NCI-H2107 treated with DMSO at 0.1 percent for 48 hours (cell line): Measurements from ENCODE around the gene CMTM5.
"Not testable (repeated sequence)": the region's sequence is repeated elsewhere in the genome, so short reads cannot be mapped to it uniquely, and the experiment has no call there.

Experiments
- DNase-seq: peaks from one replicate; lab custom pipeline; 2025; ENCODE audit not compliant: unreplicated experiment; lab: John Stamatoyannopoulos, UW

The CMTM5 gene

DNA sequence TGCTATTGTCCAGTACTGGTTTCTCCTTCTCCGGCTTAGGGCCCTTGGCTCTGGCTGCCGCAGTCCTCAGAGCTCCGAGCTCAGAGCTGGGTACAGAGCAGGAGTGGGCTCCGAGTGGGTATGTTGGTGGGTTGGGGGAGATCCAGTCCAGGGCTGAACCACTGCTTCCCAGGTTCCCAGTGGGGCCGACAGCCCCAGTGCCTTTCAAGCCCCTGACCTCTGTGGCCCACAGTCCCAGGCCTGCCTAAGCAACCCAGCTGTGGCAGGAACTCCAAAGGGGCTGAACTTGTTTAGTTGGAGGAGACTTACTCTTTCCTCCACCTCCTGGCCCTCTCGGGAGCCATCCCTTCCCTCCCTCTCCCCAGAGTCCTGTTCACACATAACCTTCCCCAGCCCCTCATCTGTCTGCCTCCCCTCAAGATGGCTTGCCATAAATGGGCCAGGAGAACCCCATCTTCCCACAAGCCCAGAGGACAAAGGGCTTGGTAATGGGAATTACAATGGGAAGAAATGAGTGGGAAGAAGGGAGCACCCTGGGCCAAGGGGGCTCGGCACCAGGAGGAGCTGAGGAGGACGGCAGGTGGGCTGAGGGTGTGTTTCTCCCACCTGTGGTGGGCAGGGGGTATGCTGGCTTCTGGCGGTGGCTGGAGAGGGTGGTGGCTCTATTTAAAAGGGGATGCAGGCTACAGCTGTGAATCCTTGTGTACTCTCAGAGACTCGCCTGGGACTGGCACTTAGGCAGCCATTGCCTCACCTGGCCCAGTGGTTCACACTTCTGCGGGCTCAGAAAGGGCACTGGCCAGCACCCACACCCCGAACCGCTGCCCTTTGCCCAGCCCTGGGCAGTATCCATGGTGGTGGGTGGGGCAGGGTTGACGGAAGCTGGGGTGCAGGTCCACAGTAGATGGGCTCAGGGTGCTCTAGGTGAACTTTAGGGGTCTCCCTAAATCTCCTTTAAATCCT is 35.0 kb downstream of the CMTM5 start:
- DNase-seq, result no peak

DNA sequence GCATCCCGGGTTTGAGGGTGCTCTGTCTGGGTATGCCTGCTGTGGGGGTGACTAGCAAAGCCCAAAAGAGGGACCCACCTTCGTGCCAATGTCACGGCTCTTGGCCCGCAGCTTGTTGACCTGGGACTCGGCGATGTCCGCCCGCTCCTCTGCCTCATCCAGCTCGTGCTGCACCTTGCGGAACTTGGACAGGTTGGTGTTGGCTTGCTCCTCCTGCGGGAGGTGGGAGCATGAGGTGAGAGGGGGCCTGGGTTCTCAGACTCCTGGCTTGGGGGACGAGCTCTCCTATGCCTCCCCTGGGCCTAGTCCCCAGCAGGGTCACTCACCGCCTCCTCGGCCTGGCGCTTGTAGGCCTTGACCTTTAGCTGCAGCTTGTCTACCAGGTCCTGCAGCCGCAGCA is 36.8 kb downstream of the CMTM5 start:
- DNase-seq, result no peak

DNA sequence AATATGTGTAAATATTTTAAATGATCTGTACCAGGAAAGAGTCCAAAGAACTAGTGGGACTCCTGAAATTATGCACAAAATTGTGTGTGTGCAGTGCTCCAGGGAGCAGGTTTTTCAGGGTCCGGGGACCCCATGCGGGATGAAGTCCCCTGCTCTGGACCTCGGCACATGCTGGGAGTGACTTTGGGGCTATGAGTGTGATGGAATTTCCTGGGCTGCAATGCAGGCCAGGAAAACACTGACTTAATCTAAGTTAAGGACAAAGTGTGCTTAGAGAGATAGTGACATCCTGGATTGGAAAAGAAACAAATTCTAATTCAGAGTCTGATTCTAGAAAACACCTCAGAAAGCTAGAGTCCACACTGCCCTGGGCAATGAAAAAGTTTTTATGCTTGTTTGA is 37.4 kb downstream of the CMTM5 start:
- no peak for DNase-seq

DNA sequence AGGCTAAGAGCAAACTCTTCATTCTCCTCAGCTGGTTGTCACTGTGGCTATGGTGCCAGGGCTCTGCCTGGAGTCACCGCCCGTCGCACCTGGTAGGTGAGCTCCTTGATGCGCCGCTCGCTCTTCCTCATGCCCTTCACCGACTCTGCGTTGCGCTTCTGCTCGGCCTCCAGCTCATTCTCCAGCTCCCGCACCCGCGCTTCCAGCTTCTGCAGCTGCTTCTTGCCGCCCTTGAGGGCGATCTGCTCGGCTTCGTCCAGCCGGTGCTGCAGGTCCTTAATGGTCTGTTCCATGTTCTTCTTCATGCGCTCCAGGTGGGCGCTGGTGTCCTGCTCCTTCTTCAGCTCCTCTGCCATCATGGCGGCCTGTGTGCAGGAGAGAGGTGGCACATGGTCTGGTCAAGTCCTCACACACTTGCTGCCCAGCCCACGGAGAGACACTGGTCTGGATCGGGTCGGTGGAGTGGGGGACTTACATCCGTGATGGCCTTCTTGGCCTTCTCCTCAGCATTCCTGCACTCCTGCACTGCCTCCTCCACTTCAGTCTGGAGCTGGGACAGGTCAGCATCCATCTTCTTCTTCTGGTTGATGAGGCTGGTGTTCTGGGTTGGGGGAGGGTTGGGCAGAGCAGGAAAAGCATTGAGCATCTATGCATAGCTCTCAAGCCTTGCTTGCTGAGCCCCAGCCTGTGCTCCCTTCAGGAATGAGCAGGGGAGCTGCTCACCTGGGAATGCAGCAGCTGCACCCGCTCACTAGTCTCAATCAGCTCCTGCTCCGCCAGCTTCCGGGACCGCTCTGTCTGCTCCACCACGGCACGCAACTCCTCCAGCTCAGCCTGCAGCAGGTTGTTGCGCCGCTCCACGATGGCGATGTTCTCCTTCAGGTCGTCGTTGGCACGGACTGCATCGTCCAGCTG is 38.3 kb downstream of the CMTM5 start:
- DNase-seq, result no peak

DNA sequence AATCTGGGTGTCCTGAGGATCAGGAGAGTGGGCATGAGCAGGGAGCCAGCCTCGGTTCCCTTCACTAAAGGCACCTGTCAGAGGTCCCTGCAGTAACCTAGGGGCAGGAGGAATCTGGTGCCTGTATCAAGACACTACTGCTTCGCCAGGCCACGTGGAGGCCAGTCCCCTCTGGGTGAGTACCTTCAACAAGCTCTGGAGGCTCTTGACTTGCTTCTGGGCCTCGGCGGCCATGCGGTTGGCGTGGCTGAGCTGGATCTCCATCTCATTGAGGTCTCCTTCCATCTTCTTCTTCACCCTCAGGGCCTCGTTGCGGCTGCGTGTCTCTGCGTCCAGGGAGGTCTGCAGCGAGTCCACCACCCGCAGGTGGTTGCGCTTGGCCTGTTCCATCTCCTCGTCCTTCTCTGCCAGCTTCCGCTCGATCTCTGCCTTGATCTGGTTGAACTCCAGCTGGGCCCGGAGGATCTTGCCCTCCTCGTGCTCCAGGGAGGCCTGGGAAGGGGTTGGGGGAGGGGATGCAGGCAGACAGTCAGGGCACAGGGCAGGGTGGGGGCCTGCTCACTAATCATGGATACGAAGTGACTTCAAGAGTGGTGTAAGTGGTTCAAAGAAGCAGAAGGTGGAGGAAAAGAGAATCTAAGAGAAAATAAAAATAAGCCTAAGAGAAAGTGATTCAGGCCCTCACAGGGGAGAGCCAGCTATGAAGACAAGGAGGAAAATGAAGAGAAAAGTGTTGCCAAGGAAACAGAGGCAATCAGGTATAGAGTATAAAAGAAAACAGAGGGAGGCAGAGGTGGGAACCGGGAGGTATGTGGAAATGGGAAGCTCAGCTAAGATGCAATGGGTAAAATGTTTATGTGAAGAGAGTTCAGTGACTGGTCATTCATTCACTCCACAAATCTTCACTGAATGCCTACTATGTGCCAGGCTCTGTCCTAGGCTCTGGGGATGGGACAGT is 39.3 kb downstream of the CMTM5 start:
- DNase-seq, result no peak

DNA sequence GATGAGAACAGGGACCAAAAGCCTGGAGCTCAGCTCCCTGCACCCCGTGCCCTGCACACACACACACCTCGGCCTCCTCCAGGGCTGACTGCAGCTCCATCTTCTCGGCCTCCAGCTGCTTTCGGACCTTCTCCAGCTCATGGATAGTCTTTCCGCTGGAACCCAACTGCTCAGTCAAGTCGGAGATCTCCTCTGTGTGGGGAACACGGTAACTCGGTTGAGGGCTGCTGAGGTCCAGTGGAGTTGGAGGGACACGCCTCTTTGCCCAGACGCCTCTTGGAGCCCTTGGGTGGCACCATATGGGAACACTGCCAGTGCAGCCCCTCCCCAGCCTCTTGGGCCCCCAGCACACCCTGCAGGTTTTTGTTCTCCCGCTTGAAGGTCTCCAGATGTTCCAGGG is 40.0 kb downstream of the CMTM5 start:
- DNase-seq, result no peak

DNA sequence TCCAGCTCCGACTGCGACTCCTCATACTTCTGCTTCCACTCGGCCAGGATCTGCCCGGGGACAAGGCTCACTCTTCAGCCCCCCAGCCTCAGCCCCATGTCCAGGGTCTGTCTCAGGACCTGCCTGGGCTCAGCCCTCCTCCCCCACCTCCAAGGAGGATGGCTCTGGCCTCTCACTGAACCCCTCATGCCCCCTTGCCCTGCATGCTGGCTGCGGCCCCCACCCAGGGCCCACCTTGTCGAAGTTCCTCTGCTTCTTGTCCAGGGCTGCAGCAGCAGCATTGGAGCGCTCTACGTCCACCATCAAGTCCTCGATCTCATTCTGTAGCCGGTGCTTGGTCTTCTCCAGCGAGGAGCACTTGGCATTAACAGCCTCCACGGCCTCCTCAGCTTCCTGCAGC is 40.4 kb downstream of the CMTM5 start:
- not testable (repeated sequence) for DNase-seq

DNA sequence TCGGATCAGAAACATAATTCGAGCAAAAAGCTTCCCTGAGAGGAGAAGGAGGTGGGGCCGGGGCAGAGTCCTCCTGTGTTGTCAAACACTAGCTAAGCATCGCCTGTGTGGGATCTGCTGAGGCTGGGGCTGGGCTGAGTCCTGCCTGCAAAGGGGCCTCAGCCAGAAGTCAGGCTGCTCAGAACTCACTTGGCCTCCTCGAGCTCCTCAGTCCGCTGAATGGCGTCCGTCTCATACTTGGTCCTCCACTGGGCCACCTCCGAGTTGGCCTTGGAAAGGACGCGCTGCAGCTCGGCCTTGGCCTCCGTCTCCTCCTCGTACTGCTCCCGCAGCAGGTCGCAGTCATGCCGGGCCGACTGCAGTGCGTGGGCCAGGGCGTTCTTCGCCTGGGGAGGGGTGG is 41.2 kb downstream of the CMTM5 start:
- no peak for DNase-seq

DNA sequence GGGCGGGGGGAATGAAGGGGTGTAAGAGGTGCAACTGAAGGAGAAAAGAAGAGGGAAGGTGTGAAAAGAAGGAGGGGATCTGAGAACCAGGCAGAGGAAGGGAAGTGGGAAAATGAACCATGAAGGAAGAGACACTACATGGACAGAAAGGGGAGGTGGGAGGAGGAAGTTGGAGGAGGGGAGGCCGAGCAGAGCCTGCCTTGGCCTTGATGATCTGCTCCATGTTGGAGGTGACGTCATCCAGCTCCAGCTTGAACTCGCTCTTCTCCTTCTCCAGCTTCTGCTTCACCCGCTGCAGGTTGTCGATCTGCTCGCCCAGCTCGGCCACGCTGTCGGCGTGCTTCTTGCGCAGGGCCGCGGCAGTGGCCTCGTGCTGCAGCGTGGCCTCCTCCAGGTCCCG is 42.8 kb downstream of the CMTM5 start:
- not testable (repeated sequence) for DNase-seq

DNA sequence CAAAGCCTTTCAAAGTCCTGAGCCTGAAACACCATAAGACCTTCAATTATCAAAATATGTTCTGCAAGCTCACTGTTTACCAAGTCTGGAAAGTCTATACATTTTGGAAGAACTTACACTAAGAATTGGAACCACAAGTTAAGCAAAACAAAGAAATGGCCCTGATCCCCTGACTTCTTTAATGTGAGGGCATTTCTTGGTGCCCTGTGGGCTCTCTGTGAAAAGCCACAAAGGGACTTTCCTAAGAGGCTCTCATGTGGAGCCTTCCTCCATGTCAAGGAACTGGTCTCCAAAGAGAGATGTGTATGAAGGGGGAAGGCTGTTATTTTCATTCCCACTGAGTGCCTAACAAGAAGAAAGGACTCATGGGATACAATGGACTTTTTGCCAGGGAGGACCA is 44.7 kb downstream of the CMTM5 start:
- DNase-seq, result no peak

DNA sequence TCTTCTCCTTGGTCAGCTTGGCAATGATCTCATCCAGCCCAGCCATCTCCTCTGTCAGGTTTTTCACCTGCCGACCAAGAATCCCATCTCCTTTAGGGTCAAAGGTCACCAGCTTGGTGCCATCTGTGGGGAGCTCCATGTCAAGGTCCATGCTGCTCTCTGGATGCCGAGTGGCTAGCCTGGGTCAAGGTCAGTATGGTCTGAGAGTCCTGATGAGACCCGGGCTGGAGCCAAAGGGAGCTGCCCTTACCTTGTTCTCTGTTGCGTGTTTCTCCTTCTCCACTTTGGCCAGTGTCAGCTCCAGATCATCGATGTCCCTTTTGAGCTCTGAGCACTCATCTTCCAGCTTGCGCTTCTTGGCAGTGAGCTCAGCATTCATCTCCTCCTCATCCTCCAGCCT is 46.8 kb downstream of the CMTM5 start:
- no peak for DNase-seq

DNA sequence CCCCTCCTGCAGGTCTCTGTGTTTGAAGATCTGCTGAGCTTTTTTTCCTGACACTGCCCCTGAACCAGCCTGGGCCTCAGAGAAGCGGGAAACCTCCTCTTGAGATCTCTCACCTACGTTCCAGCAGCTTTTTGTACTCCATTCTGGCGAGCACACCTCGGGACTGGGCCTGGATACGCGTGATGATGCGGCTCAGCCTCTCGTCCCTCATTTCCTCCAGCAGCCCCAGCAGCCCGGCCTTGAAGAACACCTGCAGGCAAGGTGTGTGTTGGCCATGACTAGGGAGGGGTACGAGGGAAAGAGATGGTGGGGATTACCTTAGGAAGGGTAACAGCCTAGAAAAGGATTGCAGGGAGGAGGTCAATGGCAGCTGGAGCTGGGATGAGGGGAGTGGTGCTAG is 48.3 kb downstream of the CMTM5 start:
- DNase-seq, result no peak

DNA sequence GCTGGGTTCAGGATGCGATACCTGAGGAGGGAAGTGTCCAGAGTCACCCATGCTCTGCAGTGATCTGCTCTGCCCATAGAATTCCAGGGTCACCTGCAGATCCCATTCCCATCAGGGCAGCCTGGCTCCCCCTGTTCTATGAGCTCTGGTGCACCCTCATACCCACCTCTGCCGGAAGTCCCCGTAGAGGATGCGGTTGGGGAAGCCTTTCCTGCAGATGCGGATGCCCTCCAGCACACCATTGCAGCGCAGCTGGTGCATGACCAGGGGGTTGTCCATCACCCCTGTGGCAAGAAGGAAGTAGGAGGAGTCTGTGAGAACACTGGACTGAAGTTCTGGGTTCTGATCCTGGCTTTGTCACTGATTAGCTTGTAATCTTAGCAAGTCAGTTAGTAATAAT is 49.0 kb downstream of the CMTM5 start:
- DNase-seq, result not testable (repeated sequence)

DNA sequence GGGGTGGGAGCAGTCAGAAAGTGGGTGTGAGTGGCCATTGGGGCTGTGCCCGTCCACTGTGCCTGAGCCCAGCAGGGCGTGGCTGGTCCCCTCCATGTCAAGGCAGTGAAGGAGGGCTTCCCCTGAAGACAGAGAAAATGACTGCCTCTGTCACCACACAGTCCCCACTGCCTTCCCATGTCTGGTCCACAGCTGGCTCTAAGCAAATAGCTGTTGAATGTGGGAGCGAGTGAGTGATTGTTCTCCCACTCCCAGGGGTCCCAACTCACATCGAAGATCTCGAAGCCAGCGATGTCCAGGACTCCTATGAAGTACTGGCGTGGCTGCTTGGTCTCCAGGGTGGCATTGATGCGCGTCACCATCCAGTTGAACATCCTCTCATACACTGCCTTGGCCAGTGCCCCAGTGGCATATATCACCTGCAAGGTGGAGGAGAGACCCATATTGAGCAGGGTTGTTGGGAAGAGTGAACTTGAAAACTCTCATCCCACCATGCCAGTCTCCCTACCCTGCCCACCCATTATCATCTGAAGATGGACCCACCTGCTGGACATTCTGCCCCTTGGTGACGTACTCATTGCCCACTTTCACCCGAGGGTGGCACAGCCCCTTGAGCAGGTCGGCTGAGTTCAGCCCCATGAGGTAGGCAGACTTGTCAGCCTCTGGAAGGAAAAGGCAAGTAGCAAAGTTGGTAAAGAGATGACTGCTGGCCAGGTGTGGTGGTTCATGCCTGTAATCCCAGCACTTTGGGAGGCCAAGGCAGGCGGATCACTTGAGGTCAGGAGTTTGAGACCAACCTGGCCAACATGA is 52.0 kb downstream of the CMTM5 start:
- DNase-seq, result no peak
